Natural killer cell (primary cell): ENCODE results near the gene DNMT3L. TPM values are rescaled to one million over a fixed set of nuclear protein-coding genes. Genes with fewer than 3 reads are reported as not detected.

Source experiments
- ATAC-seq, 3 donors: fragments of 150-1000 bp in 2 of 3; fragments of 200-7000 bp in 1 of 3; cut with Tn5 transposase; 1 replicate in 1 of 3; 2 replicates in 2 of 3; pipeline ENCODE4 v1.10.0; 2021; ENCODE audit warnings: mild to moderate bottlenecking in 2 of 3, moderate library complexity in 2 of 3
- DNase-seq, 2 donors: peaks; one replicate each; pipeline versions ENCODE4 v3.0.0 to v3.0.0-alpha.2; 2013 to 2021; ENCODE audit warnings: mixed read lengths in 1 of 2
- H3K27ac ChIP-seq: one replicate; pipeline ENCODE4 v1.5.1; 2013; ENCODE audit warnings: mild to moderate bottlenecking, low read length
- H3K27me3 ChIP-seq: one replicate; pipeline ENCODE4 v1.6.1; 2013; ENCODE audit warnings: low read length; ENCODE audit not compliant: control insufficient read depth, insufficient read depth
- H3K36me3 ChIP-seq: one replicate; pipeline ENCODE4 v1.6.1; 2013; ENCODE audit warnings: low read length; ENCODE audit not compliant: control insufficient read depth, insufficient read depth
- H3K4me1 ChIP-seq: one replicate; pipeline ENCODE4 v1.6.1; 2013; ENCODE audit warnings: low read length; ENCODE audit not compliant: control insufficient read depth, insufficient read depth
- H3K4me3 ChIP-seq: one replicate; pipeline ENCODE4 v1.5.1; 2013; ENCODE audit warnings: low read length
- H3K9me3 ChIP-seq: one replicate; pipeline ENCODE4 v1.6.1; 2013; ENCODE audit warnings: low read length; ENCODE audit not compliant: control insufficient read depth, insufficient read depth
- H3K27ac Mint-ChIP-seq, 2 donors: one replicate each; pipeline ENCODE4 v1.8.0; 2022; ENCODE audit warnings: mild to moderate bottlenecking in 2 of 2, mixed read lengths in 2 of 2, moderate library complexity in 1 of 2
- H3K27me3 Mint-ChIP-seq, 2 donors: one replicate each; pipeline ENCODE4 v1.8.0; 2022; ENCODE audit warnings: low read depth in 2 of 2, mixed read lengths in 2 of 2
- H3K36me3 Mint-ChIP-seq: one replicate; pipeline ENCODE4 v1.8.0; 2022; ENCODE audit warnings: mixed read lengths
- H3K4me1 Mint-ChIP-seq, 2 donors: one replicate each; pipeline ENCODE4 v1.8.0; 2022; ENCODE audit warnings: mixed read lengths in 2 of 2
- H3K4me3 Mint-ChIP-seq: one replicate; pipeline ENCODE4 v1.8.0; 2022; ENCODE audit warnings: mild to moderate bottlenecking, moderate library complexity, mixed read lengths
- H3K9me3 Mint-ChIP-seq, 2 donors: one replicate each; pipeline ENCODE4 v1.8.0; 2022; ENCODE audit warnings: mixed read lengths in 2 of 2
- WGBS: methylation state at CpG from one replicate; pipeline ENCODE4 v1.1.7; 2013; ENCODE audit warnings: missing lambda C conversion rate; ENCODE audit not compliant: insufficient coverage; 5-methylcytosine and 5-hydroxymethylcytosine counted together
- intact Hi-C: fragments of 100-400 bp; cut with micrococcal nuclease; formaldehyde crosslinking; loops from one replicate; pipeline ENCODE4 v1.14.2; 2022
- total RNA-seq, 4 donors: library from RNA; stranded (reverse); fragments of 120-200 nt in 1 of 4; gene quantifications; one replicate each; pipeline versions ENCODE4 v1.2.3 to v1.2.4, GENCODE V29; 2013 to 2022
- TF ChIP-seq, protein P1 (sequence below): fragments of 200-600 bp; IDR thresholded peaks from one replicate; pipeline ENCODE4 v1.8.0; 2022; ENCODE audit warnings: antibody characterized with exemption

The DNMT3L gene
- total RNA-seq, 3 donors from 2014 or later (not counting 1 experiment from before 2014, with no cell fraction given): not detected

DNA sequence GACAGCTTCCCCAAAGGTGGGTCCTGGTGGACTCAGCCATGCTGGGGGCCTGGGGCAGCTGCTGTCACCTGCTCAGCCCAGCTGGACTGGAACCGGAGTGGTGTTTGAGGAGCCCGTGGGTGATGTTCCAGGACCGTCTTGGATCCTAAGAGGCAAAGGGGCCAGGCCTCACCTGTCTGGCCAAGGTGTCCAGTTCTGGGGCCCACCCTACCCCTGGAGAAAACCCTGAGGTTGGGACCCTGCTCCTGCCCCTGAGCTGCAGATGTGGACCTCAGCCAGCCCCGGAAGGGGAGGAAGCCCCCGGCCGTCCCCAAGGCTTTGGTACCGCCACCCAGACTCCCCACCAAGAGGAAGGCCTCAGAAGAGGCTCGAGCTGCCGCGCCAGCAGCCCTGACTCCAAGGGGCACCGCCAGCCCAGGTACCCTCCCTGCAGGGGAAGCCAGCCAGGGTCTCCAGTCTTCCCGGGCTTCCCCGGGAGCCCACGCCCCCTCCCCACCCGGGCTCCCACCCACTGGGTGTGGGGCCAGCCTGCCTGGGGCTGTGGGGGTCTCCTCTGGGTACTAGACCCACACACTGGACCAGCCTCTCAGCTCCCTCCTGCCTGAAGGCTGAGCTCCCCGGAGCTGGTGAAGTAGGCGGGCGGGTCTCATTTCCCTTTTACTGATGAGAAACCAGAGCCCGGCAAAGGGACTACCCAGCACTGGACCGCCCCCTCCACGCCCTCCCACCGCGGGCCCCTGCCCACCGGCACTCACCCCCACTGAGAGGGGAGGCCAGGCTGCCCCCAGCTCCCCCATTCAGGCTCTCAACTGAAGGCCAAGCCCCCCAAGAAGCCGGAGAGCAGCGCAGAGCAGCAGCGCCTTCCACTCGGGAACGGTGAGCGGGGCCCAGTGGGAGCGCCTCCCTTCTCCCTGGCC, 25.3 kb upstream of the DNMT3L start:
- Mint-ChIP-seq H3K4me3 (no peak overlapping the region), H3K27ac (no peak overlapping the region), H3K36me3 (no peaks in the 10 kb centered on the region), H3K27me3 (peaks cover 0 to 3% of the 10 kb centered on the region in 2 donors), H3K4me1 (no peaks in the 10 kb centered on the region), H3K9me3 (no peaks in the 10 kb centered on the region)
- ATAC-seq: no peak
- no peak for DNase-seq
- Histone ChIP-seq H3K9me3 (no peaks in the 10 kb centered on the region), H3K4me3 (no peak overlapping the region), H3K27me3 (no peaks in the 10 kb centered on the region), H3K27ac (no peak overlapping the region), H3K36me3 (no peaks in the 10 kb centered on the region), H3K4me1 (no peaks in the 10 kb centered on the region)
- TF ChIP-seq, protein P1, sequence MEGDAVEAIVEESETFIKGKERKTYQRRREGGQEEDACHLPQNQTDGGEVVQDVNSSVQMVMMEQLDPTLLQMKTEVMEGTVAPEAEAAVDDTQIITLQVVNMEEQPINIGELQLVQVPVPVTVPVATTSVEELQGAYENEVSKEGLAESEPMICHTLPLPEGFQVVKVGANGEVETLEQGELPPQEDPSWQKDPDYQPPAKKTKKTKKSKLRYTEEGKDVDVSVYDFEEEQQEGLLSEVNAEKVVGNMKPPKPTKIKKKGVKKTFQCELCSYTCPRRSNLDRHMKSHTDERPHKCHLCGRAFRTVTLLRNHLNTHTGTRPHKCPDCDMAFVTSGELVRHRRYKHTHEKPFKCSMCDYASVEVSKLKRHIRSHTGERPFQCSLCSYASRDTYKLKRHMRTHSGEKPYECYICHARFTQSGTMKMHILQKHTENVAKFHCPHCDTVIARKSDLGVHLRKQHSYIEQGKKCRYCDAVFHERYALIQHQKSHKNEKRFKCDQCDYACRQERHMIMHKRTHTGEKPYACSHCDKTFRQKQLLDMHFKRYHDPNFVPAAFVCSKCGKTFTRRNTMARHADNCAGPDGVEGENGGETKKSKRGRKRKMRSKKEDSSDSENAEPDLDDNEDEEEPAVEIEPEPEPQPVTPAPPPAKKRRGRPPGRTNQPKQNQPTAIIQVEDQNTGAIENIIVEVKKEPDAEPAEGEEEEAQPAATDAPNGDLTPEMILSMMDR: no peak
- intact Hi-C loops: no loop called here
- 79% methylated on average over 31 of the region's 31 CpGs for WGBS

DNA sequence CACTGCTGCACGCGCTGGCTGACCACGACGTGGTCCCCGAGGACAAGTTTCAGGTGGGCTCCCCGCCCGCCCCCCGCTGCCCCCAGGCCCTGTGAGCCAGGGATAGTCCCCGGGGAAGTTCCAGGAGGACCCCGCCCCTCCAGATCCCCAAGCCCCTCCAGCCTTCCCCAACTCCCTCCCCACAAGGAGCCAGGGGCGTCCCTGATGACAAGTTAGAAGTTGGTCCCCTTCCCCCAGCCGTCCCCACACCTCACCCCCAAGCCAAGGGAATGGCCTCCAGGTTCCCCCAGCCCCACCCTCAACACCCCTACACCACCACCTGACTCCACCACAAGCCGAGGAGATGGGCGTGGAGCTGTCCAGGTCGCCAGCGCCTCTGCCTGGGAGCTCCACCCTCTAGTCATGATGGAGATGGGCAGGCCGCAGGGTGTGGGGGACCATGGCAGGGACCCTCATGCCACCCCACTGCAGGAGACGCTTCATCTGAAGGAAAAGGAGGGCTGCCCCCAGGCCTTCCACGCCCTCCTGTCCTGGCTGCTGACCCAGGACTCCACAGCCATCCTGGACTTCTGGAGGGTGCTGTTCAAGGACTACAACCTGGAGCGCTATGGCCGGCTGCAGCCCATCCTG, 24.5 kb upstream of the DNMT3L start:
- H3K4me1 ChIP-seq: no peaks in the 10 kb centered on the region
- Mint-ChIP-seq H3K4me1 (no peaks in the 10 kb centered on the region), H3K9me3 (no peaks in the 10 kb centered on the region), H3K36me3 (no peaks in the 10 kb centered on the region), H3K27ac (no peak overlapping the region), H3K4me3 (no peak overlapping the region), H3K27me3 (peaks cover 0 to 3% of the 10 kb centered on the region in 2 donors)
- H3K27ac ChIP-seq: no peak overlapping the region
- DNase-seq (no peak), ATAC-seq (no peak)
- H3K4me3 ChIP-seq: no peak overlapping the region
- H3K36me3 ChIP-seq: no peaks in the 10 kb centered on the region
- WGBS: 79% methylated on average over 21 of the region's 21 CpGs
- intact Hi-C loops: no loop called here
- no peaks in the 10 kb centered on the region for H3K9me3 ChIP-seq
- no peaks in the 10 kb centered on the region for H3K27me3 ChIP-seq
- TF ChIP-seq, protein P1: no peak

DNA sequence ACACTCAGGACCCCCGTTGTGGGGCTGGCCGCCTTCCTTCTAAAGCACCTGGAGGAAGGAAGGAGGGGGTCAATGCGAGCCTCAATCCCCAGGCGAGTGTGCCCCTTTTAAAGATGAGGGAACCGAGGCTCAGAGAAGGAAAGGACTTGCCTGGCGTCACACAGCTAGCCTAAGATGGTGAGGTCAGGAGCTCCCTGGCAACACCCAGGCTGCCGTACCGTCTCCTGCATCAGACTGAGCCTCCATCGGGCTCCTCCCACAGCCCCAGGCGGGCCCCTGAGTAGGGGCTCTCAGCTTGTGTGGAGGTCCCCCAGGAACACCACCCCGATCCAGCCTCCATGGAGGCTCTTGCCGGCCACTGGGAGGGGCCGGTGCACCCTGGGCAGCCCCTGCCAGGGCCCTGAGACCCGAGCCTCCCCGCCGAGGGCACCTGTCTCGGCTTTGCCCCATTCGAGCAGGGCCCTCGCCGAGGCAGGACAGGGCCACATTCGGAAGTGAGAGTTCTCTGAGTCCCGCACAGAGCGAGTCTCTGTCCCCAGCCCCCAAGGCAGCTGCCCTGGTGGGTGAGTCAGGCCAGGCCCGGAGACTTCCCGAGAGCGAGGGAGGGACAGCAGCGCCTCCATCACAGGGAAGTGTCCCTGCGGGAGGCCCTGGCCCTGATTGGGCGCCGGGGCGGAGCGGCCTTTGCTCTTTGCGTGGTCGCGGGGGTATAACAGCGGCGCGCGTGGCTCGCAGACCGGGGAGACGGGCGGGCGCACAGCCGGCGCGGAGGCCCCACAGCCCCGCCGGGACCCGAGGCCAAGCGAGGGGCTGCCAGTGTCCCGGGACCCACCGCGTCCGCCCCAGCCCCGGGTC, 23.7 kb upstream of the DNMT3L start, which contains the start of gene AIRE:
Gene AIRE, plus strand, starts transcription at position 739 of the 855 bp plus-strand sequence. CDS start 131 bp downstream, outside the sequence.
- no peak for ATAC-seq

More for the DNA sequence above, 23.7 kb upstream of the DNMT3L start, which contains the start of gene AIRE:
- no peak within 1 kb of the TSS for H3K27ac ChIP-seq
- no peaks in the 10 kb centered on the region for H3K4me1 ChIP-seq
- no peaks in the 10 kb centered on the region for H3K27me3 ChIP-seq
- intact Hi-C loops: no loop called here
- TF ChIP-seq, protein P1: no peak
- Mint-ChIP-seq H3K4me1 (no peaks in the 10 kb centered on the region), H3K27ac (no peak within 1 kb of the TSS), H3K27me3 (peaks cover 0 to 2% of the 10 kb centered on the region in 2 donors), H3K36me3 (no peaks in the 10 kb centered on the region), H3K4me3 (no peak within 1 kb of the TSS), H3K9me3 (no peaks in the 10 kb centered on the region)
- DNase-seq: no peak
- H3K9me3 ChIP-seq: no peaks in the 10 kb centered on the region
- WGBS: 63% methylated on average over 56 of the region's 56 CpGs
- H3K4me3 ChIP-seq: no peak within 1 kb of the TSS
- no peaks in the 10 kb centered on the region for H3K36me3 ChIP-seq
